AG09309 (cell line): ENCODE data around the gene SAG.

Experiments
- DNase-seq: peaks from one replicate; pipeline ENCODE4 v3.0.0-alpha.2; 2010; ENCODE audit warnings: low read depth
- H3K4me3 ChIP-seq: 2 replicates; pipeline ENCODE4 v1.5.1; 2011; ENCODE audit warnings: mild to moderate bottlenecking, low read depth, low read length, moderate library complexity; ENCODE audit not compliant: control insufficient read depth
- TF ChIP-seq, protein P1 (sequence below): IDR thresholded peaks from 2 replicates; pipeline ENCODE4 v1.5.1; 2011; ENCODE audit warnings: mild to moderate bottlenecking, low read depth, low read length, inconsistent platforms; ENCODE audit not compliant: insufficient read depth, control insufficient read depth; ENCODE audit errors: missing control alignments

SAG gene

DNA sequence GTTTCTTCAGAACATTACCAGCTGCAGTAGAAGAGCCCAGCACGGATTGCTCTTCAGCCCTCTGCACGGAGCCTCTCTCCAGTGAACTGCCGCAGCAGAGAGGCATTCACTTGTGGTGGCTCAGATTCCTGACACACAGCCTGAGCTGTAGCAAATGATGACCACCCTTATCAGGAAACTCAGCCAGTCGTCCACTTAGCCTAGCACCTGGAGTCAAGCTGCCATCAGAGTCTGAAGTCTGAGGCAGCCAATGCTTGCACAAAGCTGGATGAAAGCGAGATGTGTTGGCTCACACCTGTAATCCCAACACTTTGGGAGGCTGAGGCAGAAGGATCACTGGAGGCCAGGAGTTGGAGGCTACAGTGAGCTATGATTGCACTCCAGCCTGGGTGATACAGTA, 11.7 kb upstream of the SAG start:
- TF ChIP-seq, protein P1, sequence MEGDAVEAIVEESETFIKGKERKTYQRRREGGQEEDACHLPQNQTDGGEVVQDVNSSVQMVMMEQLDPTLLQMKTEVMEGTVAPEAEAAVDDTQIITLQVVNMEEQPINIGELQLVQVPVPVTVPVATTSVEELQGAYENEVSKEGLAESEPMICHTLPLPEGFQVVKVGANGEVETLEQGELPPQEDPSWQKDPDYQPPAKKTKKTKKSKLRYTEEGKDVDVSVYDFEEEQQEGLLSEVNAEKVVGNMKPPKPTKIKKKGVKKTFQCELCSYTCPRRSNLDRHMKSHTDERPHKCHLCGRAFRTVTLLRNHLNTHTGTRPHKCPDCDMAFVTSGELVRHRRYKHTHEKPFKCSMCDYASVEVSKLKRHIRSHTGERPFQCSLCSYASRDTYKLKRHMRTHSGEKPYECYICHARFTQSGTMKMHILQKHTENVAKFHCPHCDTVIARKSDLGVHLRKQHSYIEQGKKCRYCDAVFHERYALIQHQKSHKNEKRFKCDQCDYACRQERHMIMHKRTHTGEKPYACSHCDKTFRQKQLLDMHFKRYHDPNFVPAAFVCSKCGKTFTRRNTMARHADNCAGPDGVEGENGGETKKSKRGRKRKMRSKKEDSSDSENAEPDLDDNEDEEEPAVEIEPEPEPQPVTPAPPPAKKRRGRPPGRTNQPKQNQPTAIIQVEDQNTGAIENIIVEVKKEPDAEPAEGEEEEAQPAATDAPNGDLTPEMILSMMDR, result no peak
- no peak overlapping the region for H3K4me3 ChIP-seq
- DNase-seq, result no peak

DNA sequence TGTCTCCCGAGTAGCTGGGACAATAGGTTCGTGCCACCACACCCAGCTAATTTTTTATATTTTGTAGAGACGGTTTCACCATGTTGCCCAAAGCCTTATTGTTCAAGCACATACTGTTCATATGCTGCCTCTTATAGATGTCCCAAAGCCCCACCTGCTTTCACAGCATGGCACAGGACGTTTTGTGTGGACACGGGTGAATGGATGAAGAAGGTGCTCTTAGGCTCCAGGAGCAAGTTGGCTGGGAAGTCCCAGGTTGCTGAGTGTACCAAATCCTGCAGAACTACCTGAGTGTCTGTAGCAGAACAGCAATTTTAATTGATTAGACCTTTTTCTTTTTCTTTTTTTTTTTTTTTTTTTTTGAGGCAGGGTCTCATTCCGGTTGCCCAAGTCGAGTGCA, 10.5 kb upstream of the SAG start:
- no peak overlapping the region for H3K4me3 ChIP-seq
- DNase-seq, result no peak
- TF ChIP-seq, protein P1, result no peak

DNA sequence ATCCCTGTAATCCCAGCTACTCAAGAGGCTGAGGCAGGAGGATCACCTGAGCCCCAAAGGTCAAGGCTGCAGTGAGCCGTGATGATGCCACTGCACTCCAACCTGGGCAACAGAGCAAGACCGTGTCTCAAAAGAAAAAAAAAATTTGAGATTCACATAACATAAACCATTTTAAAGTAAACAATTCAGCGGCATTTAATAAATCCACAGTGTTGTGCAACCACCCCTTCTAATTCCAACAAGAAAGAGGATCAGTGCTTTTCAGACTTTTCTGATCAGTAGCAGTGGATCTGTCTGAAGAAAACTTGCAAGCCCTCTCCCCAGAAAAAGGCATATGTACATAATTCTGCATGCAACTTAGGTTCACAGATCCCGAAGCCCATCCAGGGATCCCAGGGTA, 7.2 kb upstream of the SAG start:
- TF ChIP-seq, protein P1, result no peak
- no peak overlapping the region for H3K4me3 ChIP-seq
- no peak for DNase-seq

DNA sequence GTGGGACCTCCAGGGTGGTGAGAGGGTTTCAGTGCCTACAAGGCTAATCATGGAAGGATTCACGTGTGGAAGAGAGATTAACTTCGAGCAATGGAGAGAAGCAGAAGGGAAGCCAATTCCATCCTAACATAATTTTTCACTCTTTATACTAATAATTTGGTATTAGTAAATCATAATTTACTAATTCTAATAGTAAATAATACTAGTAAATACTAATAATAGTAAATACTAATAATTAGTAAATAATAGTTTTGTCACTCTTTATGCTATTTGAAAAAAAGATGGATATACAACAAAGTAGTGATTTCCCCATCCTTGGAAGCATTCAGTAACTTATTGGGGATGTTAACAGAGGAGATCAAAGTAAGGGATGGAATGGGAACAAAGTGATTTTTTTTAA, 6.4 kb upstream of the SAG start:
- no peak for DNase-seq
- TF ChIP-seq, protein P1, result no peak

DNA sequence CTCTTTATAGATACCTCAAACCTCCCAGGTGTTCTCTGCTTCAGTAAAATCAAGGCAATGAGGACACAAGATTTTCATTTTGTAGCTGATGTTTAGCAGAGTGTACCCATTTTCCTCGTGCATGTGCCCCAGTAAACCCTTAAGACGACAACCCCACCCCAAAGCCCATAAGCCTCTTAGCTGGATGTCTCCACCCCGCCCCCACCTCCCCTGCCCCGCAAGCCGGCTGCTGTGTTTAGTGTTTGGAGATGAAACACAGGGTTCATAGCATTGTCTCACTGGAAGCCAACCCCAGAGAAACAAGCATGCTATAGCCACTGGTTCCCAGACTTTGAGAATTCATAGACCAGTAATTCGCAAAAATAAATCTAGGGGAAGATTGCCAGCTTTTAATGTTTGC, 5.8 kb upstream of the SAG start:
- DNase-seq, result no peak
- TF ChIP-seq, protein P1, result no peak
- H3K4me3 ChIP-seq, result no peak overlapping the region

More for the DNA sequence above, 6.4 kb upstream of the SAG start:
- H3K4me3 ChIP-seq, result no peak overlapping the region

DNA sequence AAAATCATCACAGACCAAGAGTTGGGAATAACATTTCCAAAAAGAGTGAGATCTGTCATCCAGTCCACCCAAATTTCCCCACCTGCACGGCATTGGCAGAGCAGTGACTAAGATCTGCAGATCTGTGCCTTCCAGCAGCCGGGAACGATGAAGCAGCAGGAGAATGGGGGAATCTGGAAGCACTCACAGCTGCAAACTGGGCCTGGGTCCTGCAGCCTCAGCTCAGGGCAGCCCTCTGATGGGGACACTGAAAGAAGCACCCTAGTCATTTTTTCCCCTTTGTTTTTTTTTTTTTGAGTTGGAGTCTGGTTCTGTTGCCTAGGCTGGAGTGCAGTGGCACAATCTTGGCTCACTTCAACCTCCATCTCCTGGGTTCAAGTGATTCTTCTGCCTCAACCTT, 4.4 kb upstream of the SAG start:
- DNase-seq, result no peak
- TF ChIP-seq, protein P1, result no peak
- H3K4me3 ChIP-seq, result no peak overlapping the region
